GM12874 (cell line): ENCODE results near the gene DEDD.

ENCODE experiments used
- CTCF ChIP-seq: IDR thresholded peaks from 2 replicates; pipeline ENCODE4 v1.5.1; 2011; ENCODE audit warnings: low read depth, mild to moderate bottlenecking, control low read depth, low read length, moderate library complexity; ENCODE audit not compliant: insufficient read depth

Gene DEDD

GRCh38 chr1:161166669-161167548 lies 34.4 kb upstream of the DEDD start:
- no peak for TF ChIP-seq CTCF

- peak; percentile 67 for TF ChIP-seq CTCF
Observed at GRCh38 chr1:161165742-161166668, 33.5 kb upstream of the DEDD start, which contains the start of gene PPOX. PPOX (plus strand) TSS chr1:161166426; CDS start chr1:161166848, 422 bp downstream.

GRCh38 chr1:161164901-161165610 lies 32.6 kb upstream of the DEDD start:
- no peak for TF ChIP-seq CTCF

GRCh38 chr1:161163793-161164192 lies 31.3 kb upstream of the DEDD start:
- TF ChIP-seq CTCF = no peak

GRCh38 chr1:161162806-161163205 lies 30.3 kb upstream of the DEDD start:
- TF ChIP-seq CTCF = no peak

- no peak for TF ChIP-seq CTCF
Observed at GRCh38 chr1:161162052-161162451, 29.6 kb upstream of the DEDD start.
